ENCODE results near the gene PRRT1B.
A peak's percentile ranks its signal among the peaks of the same experiment; 100 is the strongest.

The PRRT1B gene

DNA sequence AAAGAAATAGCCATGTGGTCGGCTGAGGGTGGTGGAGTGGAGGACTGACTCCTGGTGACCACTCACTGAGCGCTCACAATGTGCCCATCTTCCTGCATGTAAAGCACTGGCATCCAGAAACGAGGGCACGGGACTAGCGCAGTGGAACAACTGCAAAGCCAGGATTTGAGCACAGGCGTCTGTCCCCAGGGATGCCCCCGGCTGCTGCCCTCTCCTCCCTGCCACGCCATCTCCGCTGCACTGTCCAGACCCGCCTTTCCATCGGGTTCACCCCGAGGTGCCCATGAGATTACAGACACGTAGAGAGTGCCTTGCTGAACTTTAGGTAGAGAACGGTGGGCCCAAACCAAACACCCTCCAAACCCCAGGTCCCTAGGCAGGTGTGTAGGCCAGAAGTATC is 44.7 kb downstream of the PRRT1B start:
- no peaks in the 10 kb centered on the region for H3K9me3 ChIP-seq (ENCODE audit: insufficient read depth, low read length)
- no peak for DNase-seq (ENCODE audit: low read depth, low spot score)
- H3K9ac ChIP-seq (ENCODE audit: insufficient read length, low read depth) = no peak overlapping the region
- TF ChIP-seq SUZ12 (IDR thresholded peaks at IDR 0.05; ENCODE audit: extremely low read depth, insufficient read depth, insufficient read length) (no peak), YY1 (IDR thresholded peaks at IDR 0.05; ENCODE audit: insufficient read depth, insufficient read length) (no peak), ZNF274 (IDR thresholded peaks at IDR 0.05; ENCODE audit: low read depth, low read length) (no peak)
- H3K36me3 ChIP-seq (ENCODE audit: insufficient read depth, insufficient read length, low read length) = peaks cover 81% of the 10 kb centered on the region
- H3K4me3 ChIP-seq (ENCODE audit: insufficient read length, low read depth) = no peak overlapping the region
- H3K27me3 ChIP-seq (ENCODE audit: insufficient read depth, insufficient read length) = no peaks in the 10 kb centered on the region
- H3K4me1 ChIP-seq (ENCODE audit: insufficient read depth, insufficient read length) = no peaks in the 10 kb centered on the region

GRCh38 chr9:131590449-131590848 is 45.1 kb downstream of the PRRT1B start:
- Histone ChIP-seq H3K9ac (ENCODE audit: insufficient read length, low read depth) (no peak overlapping the region), H3K9me3 (ENCODE audit: insufficient read depth, low read length) (no peaks in the 10 kb centered on the region), H3K36me3 (ENCODE audit: insufficient read depth, insufficient read length, low read length) (peaks cover 81% of the 10 kb centered on the region), H3K4me3 (ENCODE audit: insufficient read length, low read depth) (no peak overlapping the region), H3K4me1 (ENCODE audit: insufficient read depth, insufficient read length) (no peaks in the 10 kb centered on the region), H3K27me3 (ENCODE audit: insufficient read depth, insufficient read length) (no peaks in the 10 kb centered on the region)
- TF ChIP-seq YY1 (IDR thresholded peaks at IDR 0.05; ENCODE audit: insufficient read depth, insufficient read length) (no peak), ZNF274 (IDR thresholded peaks at IDR 0.05; ENCODE audit: low read depth, low read length) (no peak)
- DNase-seq (ENCODE audit: low read depth, low spot score) = no peak

DNA sequence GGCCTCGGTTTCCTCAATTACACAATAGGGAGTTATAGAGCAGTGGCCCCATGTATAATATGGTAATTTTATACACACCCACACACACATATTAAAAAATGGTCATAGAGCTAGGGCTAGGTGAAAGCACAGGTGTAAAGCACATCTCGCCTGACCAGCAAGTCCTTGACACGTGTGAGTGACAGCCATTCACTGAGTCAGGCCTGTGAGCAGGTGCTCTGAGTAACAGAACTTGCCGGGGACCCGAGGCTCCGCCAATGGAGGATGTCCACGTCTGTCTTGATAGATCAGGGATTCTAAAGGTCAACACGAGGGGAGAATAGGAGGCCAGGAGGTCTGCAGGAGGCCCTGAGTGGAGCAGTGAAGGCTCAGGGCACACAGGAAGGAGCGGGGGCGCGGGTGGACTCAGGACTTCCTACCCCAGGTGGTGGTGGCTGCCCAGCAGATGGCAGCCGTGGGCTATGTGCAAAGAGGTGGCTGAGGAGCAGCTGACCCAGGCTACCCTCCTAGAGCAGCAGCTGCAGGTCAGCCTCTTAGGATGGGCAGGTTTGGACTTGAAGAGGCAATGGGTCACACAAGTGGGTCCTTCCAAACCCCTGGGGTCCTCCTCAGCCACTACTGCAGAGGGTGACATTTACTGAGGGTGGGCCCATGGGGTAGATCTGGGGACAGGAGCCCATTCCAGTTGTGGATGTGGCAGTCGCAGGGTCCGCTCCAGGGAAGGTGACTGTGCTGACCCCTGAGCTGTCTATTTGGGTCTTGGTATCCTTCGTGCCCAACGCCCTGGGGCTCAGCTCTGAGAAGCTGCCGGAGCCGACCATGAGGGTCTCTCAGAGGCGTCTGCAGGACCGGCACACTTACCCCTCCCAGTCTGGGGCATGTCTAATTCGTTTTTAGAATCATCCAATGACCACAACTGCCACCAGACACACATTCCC is 45.9 kb downstream of the PRRT1B start:
- no peak overlapping the region for H3K9ac ChIP-seq (ENCODE audit: insufficient read length, low read depth)
- TF ChIP-seq YY1 (IDR thresholded peaks at IDR 0.05; ENCODE audit: insufficient read depth, insufficient read length) (no peak), SUZ12 (IDR thresholded peaks at IDR 0.05; ENCODE audit: extremely low read depth, insufficient read depth, insufficient read length) (no peak), ZNF274 (IDR thresholded peaks at IDR 0.05; ENCODE audit: low read depth, low read length) (no peak)
- H3K4me3 ChIP-seq (ENCODE audit: insufficient read length, low read depth) = no peak overlapping the region
- peak; percentile 40 for DNase-seq (ENCODE audit: low read depth, low spot score)
- H3K36me3 ChIP-seq (ENCODE audit: insufficient read depth, insufficient read length, low read length) = peaks cover 85% of the 10 kb centered on the region
- no peaks in the 10 kb centered on the region for H3K9me3 ChIP-seq (ENCODE audit: insufficient read depth, low read length)
- no peaks in the 10 kb centered on the region for H3K4me1 ChIP-seq (ENCODE audit: insufficient read depth, insufficient read length)
- no peaks in the 10 kb centered on the region for H3K27me3 ChIP-seq (ENCODE audit: insufficient read depth, insufficient read length)

GRCh38 chr9:131591845-131592208 is 46.5 kb downstream of the PRRT1B start:
- H3K36me3 ChIP-seq (ENCODE audit: insufficient read depth, insufficient read length, low read length) = peaks cover 92% of the 10 kb centered on the region
- H3K4me3 ChIP-seq (ENCODE audit: insufficient read length, low read depth) = no peak overlapping the region
- no peaks in the 10 kb centered on the region for H3K9me3 ChIP-seq (ENCODE audit: insufficient read depth, low read length)
- no peak for DNase-seq (ENCODE audit: low read depth, low spot score)
- TF ChIP-seq ZNF274 (IDR thresholded peaks at IDR 0.05; ENCODE audit: low read depth, low read length) = no peak
- no peak for TF ChIP-seq SUZ12 (IDR thresholded peaks at IDR 0.05; ENCODE audit: extremely low read depth, insufficient read depth, insufficient read length)
- TF ChIP-seq YY1 (IDR thresholded peaks at IDR 0.05; ENCODE audit: insufficient read depth, insufficient read length) = no peak
- H3K4me1 ChIP-seq (ENCODE audit: insufficient read depth, insufficient read length) = no peaks in the 10 kb centered on the region
- H3K27me3 ChIP-seq (ENCODE audit: insufficient read depth, insufficient read length) = no peaks in the 10 kb centered on the region
- no peak overlapping the region for H3K9ac ChIP-seq (ENCODE audit: insufficient read length, low read depth)

DNA sequence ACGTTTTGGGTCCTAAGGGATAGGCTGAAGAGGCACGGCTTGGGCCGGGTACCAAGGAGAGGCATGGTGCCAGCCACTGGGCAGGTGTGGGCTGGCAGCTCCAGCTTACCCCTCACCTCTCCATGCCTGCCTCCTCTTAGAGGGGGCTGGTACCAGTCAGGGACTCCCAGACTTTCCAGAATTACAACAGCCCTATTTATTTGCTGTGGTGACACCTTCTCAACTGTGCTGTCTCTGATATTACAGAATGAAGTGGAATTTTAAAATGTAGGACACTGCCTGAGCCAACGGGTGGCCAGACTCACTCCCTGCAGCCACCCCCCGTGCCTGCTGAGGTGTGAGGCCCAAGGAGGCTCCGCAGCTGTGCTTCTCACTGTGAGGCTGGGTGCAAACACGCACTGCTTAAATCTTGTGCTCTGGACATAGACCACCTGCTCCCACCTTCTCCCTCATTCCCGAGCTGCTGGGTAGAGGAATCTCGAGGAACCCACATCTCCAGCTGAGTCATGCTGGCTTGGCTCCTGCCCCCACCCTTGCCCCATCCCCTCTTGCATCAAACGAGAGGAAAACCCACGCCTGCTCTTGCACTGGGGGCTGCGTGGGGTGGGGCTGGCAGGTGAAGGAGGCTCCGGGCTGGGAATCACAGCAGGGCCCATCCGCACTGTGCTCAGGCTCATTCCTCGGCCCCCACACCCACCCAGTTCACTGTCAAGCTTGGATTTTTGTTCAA is 47.9 kb downstream of the PRRT1B start:
- no peak for DNase-seq (ENCODE audit: low read depth, low spot score)
- TF ChIP-seq ZNF274 (IDR thresholded peaks at IDR 0.05; ENCODE audit: low read depth, low read length) = no peak
- no peak for TF ChIP-seq YY1 (IDR thresholded peaks at IDR 0.05; ENCODE audit: insufficient read depth, insufficient read length)
- no peak for TF ChIP-seq SUZ12 (IDR thresholded peaks at IDR 0.05; ENCODE audit: extremely low read depth, insufficient read depth, insufficient read length)
- Histone ChIP-seq H3K9me3 (ENCODE audit: insufficient read depth, low read length) (no peaks in the 10 kb centered on the region), H3K27me3 (ENCODE audit: insufficient read depth, insufficient read length) (no peaks in the 10 kb centered on the region), H3K4me1 (ENCODE audit: insufficient read depth, insufficient read length) (no peaks in the 10 kb centered on the region), H3K9ac (ENCODE audit: insufficient read length, low read depth) (no peak overlapping the region), H3K36me3 (ENCODE audit: insufficient read depth, insufficient read length, low read length) (peaks cover 93% of the 10 kb centered on the region), H3K4me3 (ENCODE audit: insufficient read length, low read depth) (no peak overlapping the region)

DNA sequence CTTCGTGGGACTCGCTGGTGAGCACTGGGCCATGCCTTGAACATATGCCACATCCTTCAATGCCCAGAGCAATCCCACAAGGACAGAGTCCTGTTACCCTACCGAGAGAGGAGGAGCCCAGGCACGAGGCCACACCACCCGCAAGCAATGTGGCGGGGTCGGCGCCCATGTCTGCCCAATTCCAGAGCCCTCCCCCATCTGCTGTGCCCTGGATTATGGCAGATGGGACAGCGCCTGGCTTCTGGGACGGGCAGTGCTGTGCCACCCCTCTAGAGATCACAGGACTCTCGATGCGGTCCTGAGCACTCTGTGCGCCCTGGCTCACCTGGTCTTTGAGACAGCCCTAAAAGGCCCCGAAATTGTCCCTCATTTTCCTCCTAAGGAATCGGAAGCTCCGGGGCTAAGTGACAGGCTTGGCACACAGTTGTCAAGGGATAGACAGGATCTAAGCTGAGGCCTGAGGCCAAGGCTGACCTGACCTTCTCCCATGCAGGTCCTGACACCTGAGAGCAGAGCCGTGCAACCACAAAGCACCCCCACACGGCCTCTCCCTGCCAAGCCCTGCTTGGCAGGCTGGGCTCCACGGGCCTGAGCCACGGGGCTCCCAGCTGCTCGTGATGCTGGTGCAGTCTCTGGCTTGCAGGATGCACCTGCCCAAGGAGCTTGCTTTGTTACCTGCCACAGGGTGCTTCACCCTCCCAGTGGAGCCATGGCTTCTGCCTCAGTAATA is 48.8 kb downstream of the PRRT1B start:
- no peaks in the 10 kb centered on the region for H3K9me3 ChIP-seq (ENCODE audit: insufficient read depth, low read length)
- H3K36me3 ChIP-seq (ENCODE audit: insufficient read depth, insufficient read length, low read length) = peaks cover 91% of the 10 kb centered on the region

More for the DNA sequence above, 48.8 kb downstream of the PRRT1B start:
- H3K4me3 ChIP-seq (ENCODE audit: insufficient read length, low read depth) = no peak overlapping the region
- no peak for DNase-seq (ENCODE audit: low read depth, low spot score)
- TF ChIP-seq SUZ12 (IDR thresholded peaks at IDR 0.05; ENCODE audit: extremely low read depth, insufficient read depth, insufficient read length) (no peak), YY1 (IDR thresholded peaks at IDR 0.05; ENCODE audit: insufficient read depth, insufficient read length) (no peak), ZNF274 (IDR thresholded peaks at IDR 0.05; ENCODE audit: low read depth, low read length) (no peak)
- H3K4me1 ChIP-seq (ENCODE audit: insufficient read depth, insufficient read length) = no peaks in the 10 kb centered on the region
- H3K27me3 ChIP-seq (ENCODE audit: insufficient read depth, insufficient read length) = no peaks in the 10 kb centered on the region
- no peak overlapping the region for H3K9ac ChIP-seq (ENCODE audit: insufficient read length, low read depth)
